ENCODE measurements around the gene CHAD.

CHAD gene, protein sequence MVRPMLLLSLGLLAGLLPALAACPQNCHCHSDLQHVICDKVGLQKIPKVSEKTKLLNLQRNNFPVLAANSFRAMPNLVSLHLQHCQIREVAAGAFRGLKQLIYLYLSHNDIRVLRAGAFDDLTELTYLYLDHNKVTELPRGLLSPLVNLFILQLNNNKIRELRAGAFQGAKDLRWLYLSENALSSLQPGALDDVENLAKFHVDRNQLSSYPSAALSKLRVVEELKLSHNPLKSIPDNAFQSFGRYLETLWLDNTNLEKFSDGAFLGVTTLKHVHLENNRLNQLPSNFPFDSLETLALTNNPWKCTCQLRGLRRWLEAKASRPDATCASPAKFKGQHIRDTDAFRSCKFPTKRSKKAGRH

DNA sequence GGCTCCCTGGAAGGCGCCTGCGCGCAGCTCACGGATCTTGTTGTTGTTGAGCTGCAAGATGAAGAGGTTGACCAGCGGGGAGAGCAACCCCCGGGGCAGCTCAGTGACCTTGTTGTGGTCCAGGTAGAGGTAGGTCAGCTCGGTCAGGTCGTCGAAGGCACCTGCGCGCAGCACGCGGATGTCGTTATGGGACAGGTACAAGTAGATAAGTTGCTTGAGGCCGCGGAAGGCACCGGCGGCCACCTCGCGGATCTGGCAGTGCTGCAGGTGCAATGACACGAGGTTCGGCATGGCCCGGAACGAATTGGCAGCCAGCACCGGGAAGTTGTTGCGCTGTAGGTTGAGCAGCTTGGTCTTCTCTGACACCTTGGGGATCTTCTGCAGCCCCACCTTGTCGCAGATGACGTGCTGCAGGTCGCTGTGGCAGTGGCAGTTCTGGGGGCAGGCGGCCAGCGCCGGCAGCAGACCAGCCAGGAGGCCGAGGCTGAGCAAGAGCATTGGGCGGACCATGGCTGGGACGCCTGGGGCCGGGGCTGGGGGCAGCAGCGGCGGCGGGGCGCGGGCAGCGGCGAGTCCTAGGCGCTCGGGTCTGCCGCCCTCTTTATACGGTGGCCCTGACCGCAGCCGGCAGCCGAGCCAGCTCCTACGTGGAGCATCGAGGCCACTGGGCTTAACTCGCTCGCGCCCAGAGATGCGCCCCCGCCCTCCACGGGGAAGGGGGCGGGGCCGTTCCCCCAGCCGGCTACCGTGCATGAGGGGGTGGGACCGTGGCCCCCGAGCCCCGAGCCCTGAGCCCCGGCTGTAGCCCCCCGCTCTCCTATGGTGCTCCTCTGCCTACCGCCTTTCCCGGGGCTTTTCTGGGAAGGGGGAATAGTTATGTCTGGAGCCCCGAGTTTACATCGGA is at the start of gene CHAD:
TSS of gene CHAD (minus strand) at position 577 of the 904 bp plus-strand sequence. CDS start at position 510, 67 bp downstream.
- no peak for DNase-seq

DNA sequence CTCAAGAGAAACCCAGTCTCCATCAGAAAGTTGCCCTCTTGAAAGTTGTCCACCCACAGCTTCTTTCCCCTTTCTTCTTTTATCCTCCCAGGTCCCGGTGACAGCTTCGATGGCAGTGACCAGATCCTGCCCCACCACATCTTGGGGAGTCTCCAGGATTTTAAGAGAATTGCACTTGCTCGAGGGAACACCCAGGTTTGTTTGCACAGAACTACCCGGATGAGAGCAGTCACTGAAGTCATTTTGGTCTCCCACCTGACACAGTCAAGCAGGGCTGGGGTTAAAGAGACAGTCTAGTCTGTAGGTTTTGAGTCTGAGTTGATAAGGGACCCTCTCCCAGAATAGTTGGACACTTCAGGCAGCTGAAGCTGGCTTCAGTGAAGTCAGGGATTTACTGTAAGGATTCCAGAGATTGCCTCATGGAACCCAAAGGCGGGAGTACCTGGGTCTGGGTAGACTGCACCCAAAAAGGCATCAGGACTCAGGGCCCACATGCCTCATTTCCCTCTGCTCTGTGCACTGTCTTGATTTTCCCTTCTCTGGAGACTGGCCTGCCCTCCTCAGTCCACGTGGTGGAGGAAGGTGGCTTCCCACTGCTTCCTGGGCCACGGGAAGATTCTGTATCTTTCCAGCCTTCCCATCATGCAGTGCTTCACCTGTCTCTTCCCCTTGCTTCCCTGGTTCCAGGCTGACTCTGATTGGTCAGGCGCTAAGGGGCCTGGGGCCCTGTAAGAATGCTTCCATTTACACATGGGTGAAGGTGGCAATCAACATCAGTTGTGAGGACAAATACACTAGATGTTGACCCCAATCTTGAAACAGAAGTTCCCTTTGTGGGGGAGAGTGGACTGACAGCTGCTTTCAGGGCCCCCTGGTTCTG is 49.1 kb upstream of the CHAD start:
- no peak for DNase-seq

DNA sequence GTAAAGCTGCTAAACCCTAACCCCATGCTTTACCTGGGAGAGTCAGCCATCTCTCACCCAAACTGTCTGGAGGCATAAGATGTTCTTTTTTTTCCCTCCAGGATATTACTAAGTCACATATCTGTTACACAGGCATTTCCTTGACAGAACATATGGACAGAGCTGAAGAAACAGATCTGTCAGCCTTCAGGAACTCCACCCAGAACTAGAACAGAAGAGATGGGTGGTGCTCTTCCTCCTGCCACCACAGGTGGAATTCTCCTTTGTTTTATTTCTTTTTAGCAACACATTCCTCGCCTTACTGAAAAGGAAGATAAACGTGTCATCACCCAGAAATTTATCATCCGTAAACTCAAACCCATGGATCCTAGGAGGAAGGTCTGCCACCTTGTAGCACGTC is 48.3 kb upstream of the CHAD start:
- DNase-seq, result no peak

DNA sequence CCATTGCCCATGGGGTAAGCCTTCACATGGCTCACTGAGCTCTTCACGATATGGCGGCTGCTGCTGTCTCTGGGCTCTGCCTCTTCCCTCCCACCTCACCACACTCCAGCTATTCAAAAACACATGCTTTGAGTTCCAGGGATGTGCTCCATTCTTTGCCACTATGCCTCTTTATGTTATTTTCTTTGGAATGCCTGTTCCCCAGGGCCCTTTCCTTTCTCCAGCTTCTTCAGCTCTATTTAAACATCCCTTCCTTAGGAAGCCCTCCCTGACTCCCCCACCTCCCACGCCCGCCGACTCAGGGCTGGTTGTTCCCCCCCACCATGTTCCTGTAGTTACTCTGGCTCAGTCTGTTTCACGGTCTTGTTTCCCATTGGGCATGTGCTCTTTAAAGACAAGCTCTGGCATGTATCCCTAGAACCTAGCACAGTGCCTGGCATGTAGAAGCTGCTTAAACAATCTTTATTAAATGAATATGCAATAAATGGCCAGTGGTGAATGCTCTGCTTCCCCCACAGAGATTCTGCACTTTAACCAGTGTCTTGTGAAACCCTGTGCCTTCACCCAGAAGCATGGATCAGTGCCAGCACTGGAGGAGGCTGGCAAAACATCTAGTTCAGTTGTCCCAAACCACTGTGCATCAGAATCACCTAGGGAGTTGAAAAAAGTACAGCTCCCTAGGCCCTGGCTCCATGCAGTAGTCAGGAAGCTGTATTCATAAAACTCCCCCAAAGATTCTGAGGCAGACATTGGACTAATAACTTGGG is 46.4 kb upstream of the CHAD start:
- DNase-seq, result peak; percentile 38

DNA sequence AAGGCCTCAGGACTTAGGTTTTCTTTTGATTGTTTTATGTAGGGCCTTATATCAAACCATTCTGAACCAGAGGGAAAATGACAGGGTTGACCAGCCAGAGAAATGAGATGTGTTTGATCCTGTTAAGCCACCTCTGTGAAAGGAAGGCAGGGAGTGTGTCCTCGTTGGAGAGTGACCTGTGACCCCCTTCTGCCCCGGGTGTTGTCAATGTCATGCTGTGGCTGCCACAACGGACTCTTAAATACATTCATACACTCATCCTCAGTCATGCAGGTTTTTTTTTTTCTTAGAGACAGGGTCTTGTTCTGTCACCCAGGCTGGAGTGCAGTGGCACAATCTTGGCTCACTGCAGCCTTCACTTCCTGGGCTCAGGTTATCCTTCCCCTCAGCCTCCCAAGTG is 45.7 kb upstream of the CHAD start:
- DNase-seq, result no peak

DNA sequence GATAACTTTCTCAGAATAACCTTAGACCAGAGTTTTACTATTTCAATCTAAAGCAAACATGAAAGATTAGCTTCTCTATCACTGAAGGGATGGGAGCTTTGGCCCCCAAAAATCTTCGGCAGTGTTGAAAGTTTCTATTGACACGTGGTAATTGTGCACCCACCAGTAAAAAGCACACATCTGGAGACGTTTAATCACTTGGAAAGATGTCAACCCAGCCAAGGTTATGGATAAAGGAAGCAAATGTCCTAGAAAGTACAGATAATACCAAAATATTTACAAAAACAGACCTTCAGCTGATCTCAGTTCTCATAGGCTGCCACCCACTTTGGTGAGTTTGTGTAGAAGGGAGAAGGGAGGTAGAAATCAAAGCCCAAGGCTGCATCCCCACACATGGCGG is 44.8 kb upstream of the CHAD start:
- no peak for DNase-seq

DNA sequence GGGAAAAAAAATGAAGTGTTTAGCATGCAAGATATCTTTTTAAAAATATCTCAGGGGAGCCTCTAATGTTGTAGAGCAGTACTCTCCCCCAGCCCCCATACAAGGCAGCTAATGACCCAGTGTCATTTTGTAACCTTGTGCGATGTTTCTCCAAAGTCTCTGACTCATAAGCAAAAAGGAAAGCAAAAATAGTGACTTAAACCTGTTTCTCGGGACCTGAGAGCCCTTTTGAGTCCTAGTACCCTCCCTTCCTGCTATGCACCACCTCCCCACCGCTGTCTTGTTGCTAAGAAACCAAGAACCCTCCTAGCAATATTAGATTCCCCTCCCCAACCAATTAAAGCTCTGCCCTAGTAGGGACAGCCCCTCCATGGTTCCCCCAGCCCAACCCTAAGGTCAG is 42.4 kb upstream of the CHAD start:
- no peak for DNase-seq

DNA sequence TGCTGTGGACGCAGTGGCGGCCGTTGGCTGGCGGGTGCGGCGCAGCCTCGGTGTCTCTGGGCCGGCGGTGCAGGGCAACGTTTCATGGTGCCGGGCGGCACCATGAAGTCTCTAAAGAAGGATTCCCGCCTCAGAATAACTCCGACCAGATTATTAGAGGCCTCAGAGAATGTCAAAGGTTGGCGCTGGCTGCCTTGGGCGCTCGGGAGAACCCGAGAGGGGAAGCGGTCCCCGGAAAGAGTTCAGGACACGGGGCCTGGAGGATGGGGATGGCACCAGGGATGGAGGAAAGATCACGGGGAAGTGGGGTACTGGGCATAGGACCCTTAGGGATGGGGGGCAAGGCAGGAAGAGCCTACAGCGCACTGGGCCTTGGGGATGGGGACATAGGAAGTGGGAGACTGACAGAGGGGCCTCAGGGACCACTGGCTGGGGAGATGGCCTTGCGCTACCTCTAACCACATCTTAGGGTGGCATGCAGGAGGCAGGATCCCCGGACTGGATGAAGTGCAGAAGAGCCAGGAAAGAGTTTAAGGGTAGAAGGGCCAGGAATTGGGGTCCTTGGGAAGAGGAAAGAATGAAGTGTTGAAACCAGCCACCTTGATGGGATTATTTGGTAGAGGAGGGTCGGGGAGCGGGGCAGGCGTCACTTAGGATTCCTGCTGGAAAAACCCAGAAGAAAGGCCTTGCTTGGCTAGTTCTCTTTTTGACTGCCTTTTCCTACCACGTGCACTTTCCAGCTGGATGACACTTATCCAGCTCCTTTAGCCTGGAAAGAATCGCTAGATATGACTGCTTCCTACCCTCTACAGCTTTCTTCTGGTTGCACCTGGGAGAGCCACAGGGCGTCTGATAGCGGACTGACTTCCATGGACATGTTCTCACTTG is 40.1 kb upstream of the CHAD start:
- no peak for DNase-seq

DNA sequence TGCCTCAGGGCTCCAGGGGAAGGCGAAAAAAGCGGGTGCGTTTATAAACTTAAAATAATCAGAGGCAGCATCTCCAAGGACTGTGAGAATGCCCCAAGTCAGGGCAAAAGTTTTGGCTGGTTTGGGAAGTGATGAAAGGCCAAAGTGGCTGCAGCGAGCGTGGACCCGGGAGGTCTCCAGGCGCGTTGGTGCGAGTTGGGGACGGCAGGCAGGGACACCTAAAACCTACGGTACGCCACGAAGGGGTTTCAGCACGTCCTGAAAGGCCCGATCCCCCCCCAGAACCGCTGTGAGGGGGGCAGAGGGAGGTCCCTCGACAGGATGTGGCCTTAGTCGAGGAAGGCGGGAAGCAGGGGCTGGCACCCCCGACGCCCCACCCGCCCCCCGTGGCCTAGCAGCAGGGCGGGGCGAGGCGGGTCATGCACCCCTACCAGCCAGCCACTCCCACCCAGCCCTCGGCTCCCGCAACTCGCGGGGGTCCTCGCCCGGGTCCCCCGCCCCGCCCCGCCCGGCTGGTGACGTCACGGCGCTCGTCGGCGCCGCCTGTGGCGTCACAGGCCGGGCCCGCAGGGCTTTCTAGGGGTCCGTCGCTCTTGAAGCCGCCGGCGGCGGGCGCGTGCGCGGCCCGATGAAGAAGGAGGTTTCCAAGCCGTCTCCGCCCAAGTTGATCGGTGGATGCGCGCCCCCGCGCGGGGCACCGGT is 39.3 kb upstream of the CHAD start, which contains the start of gene MYCBPAP:
TSS of gene MYCBPAP (plus strand) at position 569 of the 702 bp plus-strand sequence. CDS start 236 bp downstream, outside the sequence.
- peak; percentile 79 for DNase-seq

DNA sequence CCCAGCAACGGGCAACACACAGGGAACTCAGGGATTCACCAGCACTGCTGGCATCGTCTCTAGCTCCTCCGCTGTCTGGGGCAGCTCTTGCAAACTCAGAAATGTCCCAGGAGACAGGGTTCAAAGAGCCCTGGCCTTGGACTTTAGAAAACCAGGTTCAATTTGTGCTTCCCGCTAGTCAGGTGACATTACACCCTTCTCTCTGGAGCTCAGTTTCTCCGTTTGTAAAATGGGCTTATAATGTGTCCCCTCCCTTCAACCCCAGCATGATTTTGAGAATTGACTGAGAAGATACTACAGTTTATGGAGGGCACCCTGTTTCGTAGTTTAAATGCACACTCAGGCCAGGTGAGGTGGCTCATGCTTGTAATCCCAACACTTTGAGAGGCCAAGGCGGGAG is 37.6 kb upstream of the CHAD start:
- DNase-seq, result no peak

DNA sequence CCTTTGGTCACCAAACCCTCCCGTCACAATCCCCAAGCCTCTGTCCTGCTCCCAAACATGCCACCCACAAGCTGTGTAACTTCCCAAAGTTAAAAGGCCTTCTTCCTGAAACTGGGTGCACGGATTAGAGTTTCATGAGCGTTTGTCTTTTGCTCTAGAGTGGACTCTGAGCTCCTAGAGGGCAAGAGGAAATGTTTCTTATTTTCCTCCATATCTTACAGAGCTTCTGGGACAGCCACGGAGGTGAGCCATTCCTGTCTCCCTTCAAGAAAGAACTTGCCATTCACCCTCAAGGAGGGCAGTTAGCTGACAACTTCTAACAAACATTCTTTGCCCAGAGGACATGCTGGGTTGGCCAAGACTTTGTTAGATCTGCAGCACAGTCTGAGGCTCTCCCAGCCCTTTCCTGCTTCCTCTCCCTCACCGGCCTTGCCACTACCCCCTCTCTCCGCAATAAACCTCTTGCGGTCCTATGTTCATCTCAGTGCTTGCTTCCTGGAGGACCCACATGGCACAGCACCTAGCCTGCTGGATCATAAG is 37.0 kb upstream of the CHAD start:
- no peak for DNase-seq

DNA sequence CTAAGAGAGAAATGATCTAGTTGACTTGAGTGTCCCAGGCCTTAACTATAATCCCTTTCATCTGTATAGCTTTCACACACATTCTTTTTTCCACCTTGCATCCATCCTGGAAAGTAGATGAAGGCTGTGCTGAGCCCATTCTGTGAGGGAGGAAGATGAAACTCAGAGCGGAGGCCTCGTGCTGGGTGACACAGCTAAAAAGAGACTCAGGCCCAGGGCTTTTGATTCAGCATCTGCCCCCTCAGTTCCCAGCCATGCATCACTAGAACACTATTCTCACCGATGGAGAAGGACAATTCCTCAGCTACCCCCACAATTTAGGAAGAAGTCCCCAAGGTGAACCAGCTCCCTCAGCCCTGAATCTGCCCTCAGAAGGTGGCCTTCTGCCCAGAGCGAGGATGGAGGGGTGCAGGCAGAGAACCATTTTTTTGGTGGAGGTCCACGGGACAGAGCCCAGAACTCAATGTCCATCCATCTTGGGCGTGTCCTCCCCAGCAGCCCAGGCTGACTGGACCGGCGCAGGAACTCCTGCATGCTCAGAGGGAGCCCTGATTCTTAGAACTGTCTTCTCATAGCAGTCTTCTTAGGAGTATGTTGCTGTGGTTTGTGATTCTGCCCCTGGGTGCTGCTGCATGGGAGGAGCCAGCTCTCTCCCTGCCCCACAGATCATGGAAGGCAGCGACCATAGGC is 33.8 kb upstream of the CHAD start:
- no peak for DNase-seq

DNA sequence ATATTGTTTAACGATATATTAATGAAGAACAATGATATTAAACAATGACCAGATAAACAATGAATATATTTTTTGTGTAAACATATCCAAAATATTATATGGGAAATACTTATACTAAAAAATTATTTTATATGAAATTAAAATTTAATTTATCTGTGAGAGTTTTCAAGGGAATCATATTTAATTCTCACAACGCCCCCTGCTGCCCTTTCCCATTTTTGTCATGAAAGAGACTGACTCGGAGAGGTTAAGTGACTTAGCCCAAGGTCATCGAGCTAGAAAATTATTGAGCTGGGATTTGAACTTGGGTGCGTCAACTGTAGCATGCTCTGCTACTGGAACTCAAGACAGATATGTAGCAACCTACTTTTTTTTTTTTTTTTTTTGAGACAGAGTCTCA is 32.4 kb upstream of the CHAD start:
- no peak for DNase-seq

DNA sequence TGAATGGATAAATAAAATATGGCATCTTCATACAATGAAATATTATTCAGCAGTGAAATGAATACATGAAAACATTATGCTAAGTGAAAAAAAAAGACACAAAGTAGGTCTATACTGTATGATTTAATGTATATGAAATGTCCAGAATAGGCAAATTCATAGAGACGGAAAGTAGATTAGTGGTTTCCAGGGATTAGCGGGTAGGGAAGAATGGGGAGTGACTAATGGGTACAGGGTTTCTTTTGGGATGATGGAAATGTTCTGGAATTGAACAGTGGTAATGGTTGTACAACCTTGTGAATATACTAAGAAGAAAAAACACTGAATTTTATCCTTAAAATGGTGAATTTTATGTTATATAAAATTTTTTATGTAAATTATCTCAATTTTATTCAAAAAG is 31.0 kb upstream of the CHAD start:
- DNase-seq, result peak; percentile 72

DNA sequence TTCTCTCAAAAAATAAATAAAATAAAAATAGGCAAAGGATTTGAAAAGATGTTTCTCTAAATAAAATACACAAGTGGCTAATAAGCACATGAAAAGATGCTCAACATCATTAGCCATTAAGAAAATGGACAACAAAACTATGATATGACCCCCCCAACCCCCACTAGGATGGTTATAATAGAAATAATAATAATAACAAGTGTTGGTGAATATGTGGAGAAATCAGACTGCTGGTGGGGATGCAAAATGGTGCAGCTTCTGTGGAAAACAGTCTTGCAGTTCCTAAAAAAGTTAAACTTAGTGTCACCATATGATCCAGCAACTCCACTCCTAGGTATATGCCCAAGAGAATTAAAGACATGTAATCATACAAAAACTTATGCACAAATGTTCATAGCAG is 30.6 kb upstream of the CHAD start:
- DNase-seq, result no peak

DNA sequence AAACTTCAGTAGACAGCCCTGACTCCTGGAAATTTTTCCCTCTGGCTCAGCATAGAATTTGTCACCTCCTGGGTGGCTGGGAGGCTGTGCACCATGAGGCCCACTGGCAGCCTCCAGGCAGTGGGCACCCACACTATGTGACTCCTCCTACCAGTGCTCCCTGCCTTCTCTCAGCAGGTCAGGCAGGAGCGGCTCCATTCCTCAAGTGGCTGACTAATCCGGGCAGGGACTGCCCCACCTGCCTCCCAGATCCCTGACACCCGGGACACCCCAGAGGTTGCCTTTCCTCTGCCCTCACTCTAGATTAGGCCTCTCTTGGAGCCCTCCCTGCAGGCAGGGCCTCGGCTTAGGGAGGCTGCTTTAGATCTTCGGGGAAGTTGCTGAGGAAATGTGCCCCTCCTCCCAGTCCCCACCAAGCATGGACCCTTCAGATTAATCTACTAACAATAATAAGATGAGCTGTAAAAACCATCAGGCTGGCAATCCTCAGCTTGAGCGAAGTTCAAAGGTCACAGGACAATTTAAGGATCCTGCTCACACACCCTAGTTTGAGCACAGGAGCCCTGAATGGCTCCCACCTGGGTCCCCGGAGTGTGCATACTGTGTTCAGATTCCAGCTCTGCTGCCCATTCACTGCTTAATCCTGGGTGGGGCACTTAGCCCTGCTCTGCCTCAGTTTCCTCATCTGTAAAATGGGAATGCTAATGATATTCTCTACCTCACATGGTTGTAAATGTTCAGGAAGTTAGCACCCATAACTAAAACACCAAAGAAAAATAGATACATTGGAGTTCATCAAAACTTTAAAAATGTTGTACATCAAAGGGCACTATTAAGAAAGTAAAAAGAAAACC is 29.6 kb upstream of the CHAD start:
- DNase-seq, result no peak

DNA sequence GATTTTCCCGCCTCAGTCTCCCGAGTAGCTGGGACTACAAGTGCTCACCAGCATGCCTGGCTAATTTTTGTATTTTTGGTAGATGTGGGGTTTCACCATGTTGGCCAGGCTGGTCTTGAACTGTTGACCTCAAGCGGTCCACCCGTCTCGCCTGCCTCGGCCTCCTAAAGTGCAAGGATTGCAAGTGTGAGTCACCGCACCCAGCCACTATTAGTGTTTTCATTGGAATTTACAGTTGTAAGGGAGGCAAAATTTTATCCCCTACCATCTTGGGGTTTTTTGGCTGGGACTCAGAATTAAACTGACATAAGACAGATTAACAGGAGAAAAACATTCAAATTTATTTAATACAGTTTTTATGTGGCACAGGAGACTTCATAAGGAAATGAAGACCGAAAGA is 27.2 kb upstream of the CHAD start:
- DNase-seq, result peak; percentile 65

DNA sequence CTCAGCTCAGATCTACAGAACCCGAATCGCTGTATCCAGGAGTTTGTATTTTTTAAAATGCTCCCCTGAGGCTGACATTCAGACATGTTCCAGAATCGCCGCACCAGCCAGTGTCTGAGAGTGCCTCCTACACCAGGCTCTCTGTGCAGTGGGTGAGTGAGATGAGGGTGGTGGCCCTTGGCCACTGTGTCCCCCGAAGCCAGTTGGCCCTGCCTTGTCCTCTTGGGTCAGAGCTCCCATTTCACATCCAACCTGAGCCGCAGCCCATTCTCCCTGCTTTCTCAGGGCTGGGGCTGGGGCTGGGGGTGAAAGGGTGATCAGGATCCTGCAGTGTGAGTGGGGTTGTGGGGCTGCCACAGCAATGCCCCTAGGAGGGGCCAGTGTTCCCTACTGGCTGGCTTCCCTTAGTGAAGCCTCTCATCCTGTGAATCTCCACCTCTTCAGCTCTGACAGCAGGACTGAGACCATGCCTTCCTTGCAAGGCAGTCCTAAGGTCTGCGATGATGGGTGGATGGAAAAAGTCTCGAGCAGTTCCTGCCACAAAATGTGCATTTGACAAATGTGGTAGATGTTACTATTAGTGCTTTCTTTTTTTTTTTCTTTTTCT is 26.6 kb upstream of the CHAD start:
- DNase-seq, result no peak
